Gastrocnemius medialis (tissue), 4 donors: ENCODE results near the gene RELL1. TPM values are rescaled to one million over a fixed set of nuclear protein-coding genes. Genes with fewer than 3 reads are reported as not detected.

Experiments used
- ATAC-seq, 2 donors: fragments of 150-250 bp; one replicate each; pipeline ENCODE4 v1.9.1; 2016
- DNase-seq, 2 donors: peaks; one replicate each; pipeline ENCODE4 v3.0.0-alpha.2; 2019
- H3K27ac ChIP-seq, 4 donors: fragments of 200-600 bp; sonication (generic); 1 replicate in 1 of 4; 2 replicates in 3 of 4; pipeline ENCODE4 v1.5.1; 2016 to 2018; ENCODE audit warnings: mild to moderate bottlenecking in 2 of 4, moderate library complexity in 1 of 4
- H3K27me3 ChIP-seq, 3 donors: fragments of 200-600 bp; sonication (generic) in 2 of 3; 1 replicate in 1 of 3; 2 replicates in 2 of 3; pipeline versions ENCODE4 v1.5.1 to v1.6.0; 2016 to 2019; ENCODE audit warnings: mild to moderate bottlenecking in 1 of 3, moderate library complexity in 1 of 3
- H3K36me3 ChIP-seq, 2 donors: fragments of 200-600 bp; sonication (generic) in 1 of 2; one replicate each; pipeline ENCODE4 v1.5.1; 2017 to 2018
- H3K4me1 ChIP-seq, 2 donors: fragments of 200-600 bp; sonication (generic) in 1 of 2; one replicate each; pipeline ENCODE4 v1.5.1; 2016 to 2017; ENCODE audit warnings: mild to moderate bottlenecking in 2 of 2
- H3K4me3 ChIP-seq, 4 donors: fragments of 200-600 bp; sonication (generic) in 3 of 4; 1 replicate in 1 of 4; 2 replicates in 3 of 4; pipeline ENCODE4 v1.5.1; 2016 to 2019; ENCODE audit warnings: mild to moderate bottlenecking in 2 of 4
- H3K9me3 ChIP-seq, 3 donors: fragments of 200-600 bp; sonication (generic) in 2 of 3; 1 replicate in 1 of 3; 2 replicates in 2 of 3; pipeline ENCODE4 v1.5.1; 2016 to 2019
- POLR2A ChIP-seq, 2 donors: fragments of 450-650 bp; IDR thresholded peaks; one replicate each; pipeline ENCODE4 v1.6.1; 2017; ENCODE audit warnings: antibody characterized with exemption in 2 of 2, mild to moderate bottlenecking in 2 of 2, moderate library complexity in 2 of 2
- in situ Hi-C, 4 donors: fragments of 200-750 bp; cut with MboI; loops; one replicate each; pipeline versions ENCODE4 v1.15.0 to v1.8.0; 2017; ENCODE audit warnings: low sequenced_read_pairs in 4 of 4
- intact Hi-C: fragments of 100-400 bp; cut with DNase I; formaldehyde crosslinking; loops from one replicate; pipeline ENCODE4 v1.15.1; 2023; ENCODE audit warnings: low total_unique reads
- total RNA-seq, 4 donors: library from RNA; depleted of rRNA; stranded (reverse); fragments of >200 nt; gene quantifications; one replicate each; pipeline versions ENCODE4 v1.1.0 to v1.2.3, GENCODE V29; 2016
- TF ChIP-seq, protein P1 (sequence below), 5 experiments: fragments of 450-650 bp in 3 of 5; fragments of 200-600 bp in 2 of 5; sonication (generic) in 2 of 5; IDR thresholded peaks in 4 of 5; conservative IDR thresholded peaks in 1 of 5; 1 replicate in 4 of 5; 2 replicates in 1 of 5; pipeline ENCODE4 v1.5.1; 2016 to 2019; ENCODE audit warnings: antibody characterized with exemption in 5 of 5, mild to moderate bottlenecking in 3 of 5, moderate library complexity in 3 of 5

RELL1 gene
- total RNA-seq, 4 donors from 2014 or later: 13.7 to 36.3 (median 27.8) TPM

- TF ChIP-seq, protein P1, sequence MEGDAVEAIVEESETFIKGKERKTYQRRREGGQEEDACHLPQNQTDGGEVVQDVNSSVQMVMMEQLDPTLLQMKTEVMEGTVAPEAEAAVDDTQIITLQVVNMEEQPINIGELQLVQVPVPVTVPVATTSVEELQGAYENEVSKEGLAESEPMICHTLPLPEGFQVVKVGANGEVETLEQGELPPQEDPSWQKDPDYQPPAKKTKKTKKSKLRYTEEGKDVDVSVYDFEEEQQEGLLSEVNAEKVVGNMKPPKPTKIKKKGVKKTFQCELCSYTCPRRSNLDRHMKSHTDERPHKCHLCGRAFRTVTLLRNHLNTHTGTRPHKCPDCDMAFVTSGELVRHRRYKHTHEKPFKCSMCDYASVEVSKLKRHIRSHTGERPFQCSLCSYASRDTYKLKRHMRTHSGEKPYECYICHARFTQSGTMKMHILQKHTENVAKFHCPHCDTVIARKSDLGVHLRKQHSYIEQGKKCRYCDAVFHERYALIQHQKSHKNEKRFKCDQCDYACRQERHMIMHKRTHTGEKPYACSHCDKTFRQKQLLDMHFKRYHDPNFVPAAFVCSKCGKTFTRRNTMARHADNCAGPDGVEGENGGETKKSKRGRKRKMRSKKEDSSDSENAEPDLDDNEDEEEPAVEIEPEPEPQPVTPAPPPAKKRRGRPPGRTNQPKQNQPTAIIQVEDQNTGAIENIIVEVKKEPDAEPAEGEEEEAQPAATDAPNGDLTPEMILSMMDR (IDR thresholded peaks at IDR 0.05 in 4 of 5, conservative IDR thresholded peaks at IDR 0.05 in 1 of 5): no peak
- no peak for TF ChIP-seq POLR2A (IDR thresholded peaks at IDR 0.05)
- H3K4me3 ChIP-seq: no peak overlapping the region
- H3K27me3 ChIP-seq: no peaks in the 10 kb centered on the region
- no peak for DNase-seq
- in situ Hi-C loops: loop anchor here (5.0 to 25.0 kb wide), 6 partner anchors 185 to 435 kb away; no protein-coding TSS in a partner anchor
- ATAC-seq: no peak
- no peak overlapping the region for H3K27ac ChIP-seq
- no peaks in the 10 kb centered on the region for H3K4me1 ChIP-seq
- intact Hi-C loops: loop anchor here (1.0 kb wide), 5 partner anchors 81 to 433 kb away; no protein-coding TSS in a partner anchor
- H3K9me3 ChIP-seq: no peaks in the 10 kb centered on the region
- H3K36me3 ChIP-seq: no peaks in the 10 kb centered on the region
Observed at GRCh38 chr4:37602454-37603069, 83.6 kb downstream of the RELL1 start.

DNA sequence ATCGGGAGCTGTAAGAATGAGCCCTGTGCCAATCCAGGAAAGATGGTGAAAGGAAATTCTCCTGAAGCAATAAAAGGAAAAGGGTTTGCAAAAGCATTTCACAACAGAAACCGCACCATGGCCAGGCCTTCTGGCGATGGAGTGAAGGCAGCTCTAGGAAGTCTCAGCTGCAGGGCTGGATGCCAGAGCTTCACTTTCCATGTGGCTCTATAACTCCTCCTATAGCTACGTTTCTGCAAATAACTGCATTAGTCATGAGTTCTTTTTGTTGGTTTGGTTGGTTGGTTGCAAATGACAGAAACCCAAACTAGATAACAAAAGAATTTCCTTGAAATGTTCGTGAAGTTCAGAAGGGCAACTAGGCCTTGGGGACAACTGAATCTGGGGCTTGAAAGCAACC, 84.6 kb downstream of the RELL1 start:
- TF ChIP-seq POLR2A (IDR thresholded peaks at IDR 0.05): no peak
- TF ChIP-seq, protein P1 (IDR thresholded peaks at IDR 0.05 in 4 of 5, conservative IDR thresholded peaks at IDR 0.05 in 1 of 5): no peak
- intact Hi-C loops (loop anchor here (2.0 kb wide), 1 partner anchor 377 kb away; no protein-coding TSS in a partner anchor), in situ Hi-C loops (loop anchor here (5.0 to 25.0 kb wide), 6 partner anchors 186 to 436 kb away; no protein-coding TSS in a partner anchor)
- H3K4me3 ChIP-seq: no peak overlapping the region
- H3K36me3 ChIP-seq: no peaks in the 10 kb centered on the region
- H3K27ac ChIP-seq: no peak overlapping the region
- no peaks in the 10 kb centered on the region for H3K4me1 ChIP-seq
- H3K9me3 ChIP-seq: no peaks in the 10 kb centered on the region
- H3K27me3 ChIP-seq: no peaks in the 10 kb centered on the region
- no peak for DNase-seq
- ATAC-seq: no peak

- Histone ChIP-seq H3K9me3 (no peaks in the 10 kb centered on the region), H3K27ac (no peak overlapping the region), H3K4me3 (no peak overlapping the region), H3K27me3 (no peaks in the 10 kb centered on the region), H3K36me3 (no peaks in the 10 kb centered on the region), H3K4me1 (no peaks in the 10 kb centered on the region)
- intact Hi-C loops: no loop called here
- DNase-seq (no peak), ATAC-seq (no peak)
- in situ Hi-C loops: no loop called here
- TF ChIP-seq, protein P1 (IDR thresholded peaks at IDR 0.05 in 4 of 5, conservative IDR thresholded peaks at IDR 0.05 in 1 of 5): no peak
- no peak for TF ChIP-seq POLR2A (IDR thresholded peaks at IDR 0.05)
Observed at GRCh38 chr4:37599092-37599790, 86.9 kb downstream of the RELL1 start.

DNA sequence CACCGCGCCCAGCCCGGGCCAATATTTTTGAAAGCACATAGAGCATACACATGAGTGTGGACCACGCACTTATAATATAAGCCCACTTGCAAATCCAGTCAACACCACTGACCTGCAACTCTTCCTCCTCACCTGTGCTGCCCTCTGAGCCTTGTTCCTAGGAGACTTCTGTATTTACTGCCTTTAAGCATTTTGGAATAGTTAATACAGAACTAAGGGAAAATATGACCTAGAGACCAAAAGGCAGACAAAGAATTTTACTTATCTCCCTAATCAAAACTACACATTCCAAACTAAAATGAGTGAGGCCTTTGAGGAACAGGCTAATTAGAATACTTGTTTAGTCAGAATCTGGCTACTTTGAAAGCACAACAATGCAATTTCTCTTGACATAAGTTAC, 89.1 kb downstream of the RELL1 start:
- Histone ChIP-seq H3K27ac (no peak overlapping the region), H3K4me1 (no peaks in the 10 kb centered on the region), H3K27me3 (no peaks in the 10 kb centered on the region), H3K36me3 (no peaks in the 10 kb centered on the region), H3K4me3 (no peak overlapping the region), H3K9me3 (no peaks in the 10 kb centered on the region)
- no peak for ATAC-seq
- DNase-seq: no peak
- in situ Hi-C loops: no loop called here
- intact Hi-C loops: no loop called here
- TF ChIP-seq, protein P1 (IDR thresholded peaks at IDR 0.05 in 4 of 5, conservative IDR thresholded peaks at IDR 0.05 in 1 of 5): no peak
- no peak for TF ChIP-seq POLR2A (IDR thresholded peaks at IDR 0.05)
